ENCODE results near the gene BIVM. TPM values are rescaled to one million over a fixed set of nuclear protein-coding genes. Genes with fewer than 3 reads are reported as not detected.

Gene BIVM
- total RNA-seq, 4 donors from 2014 or later = 16.2 to 19.5 (median 16.7) TPM

DNA sequence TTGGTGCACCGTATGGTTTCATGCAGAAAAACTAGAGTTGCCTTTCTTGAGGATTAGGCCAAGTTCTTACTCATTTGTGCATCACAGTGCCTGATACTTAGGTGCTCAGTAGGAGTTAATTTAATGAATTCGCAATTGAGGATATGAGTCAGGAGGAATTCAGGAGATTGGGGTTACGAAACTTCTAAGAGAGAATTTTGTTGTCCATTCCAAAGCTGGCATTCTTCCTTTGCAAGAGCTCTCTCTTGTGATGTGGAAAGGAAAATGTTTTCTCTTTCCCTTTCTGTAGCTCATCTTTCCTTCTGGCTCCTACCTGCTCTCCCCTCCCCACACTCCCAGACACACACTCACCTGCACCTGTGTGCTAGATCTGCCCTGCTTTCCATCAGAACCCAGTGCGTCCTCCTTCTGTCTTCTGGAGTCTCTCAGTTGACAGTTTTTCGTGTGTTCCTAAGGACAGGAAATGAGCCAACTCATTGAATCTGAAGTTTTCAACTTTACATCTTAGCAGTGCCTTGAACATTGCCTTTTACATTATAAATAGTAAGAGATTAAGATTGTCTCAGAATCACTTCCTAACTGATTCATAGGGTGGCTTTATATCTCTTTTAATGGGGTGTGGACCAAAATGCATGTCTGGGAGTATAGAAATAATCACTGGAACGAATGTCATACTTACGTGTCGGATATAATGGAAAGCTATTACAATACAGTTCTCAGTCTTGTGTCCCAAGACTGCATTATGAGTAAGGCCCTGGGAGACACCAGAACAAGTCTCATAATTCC lies 27.2 kb downstream of the BIVM start:
- Histone ChIP-seq H3K27me3 (no peaks in the 10 kb centered on the region), H3K36me3 (peaks cover 11 to 87% (median 57%) of the 10 kb centered on the region in 4 donors), H3K4me3 (no peak overlapping the region), H3K27ac (replicated peaks in 1 of 4) (no peak overlapping the region), H3K4me1 (no peaks in the 10 kb centered on the region), H3K9me3 (no peaks in the 10 kb centered on the region)
- no peak for TF ChIP-seq EP300 (IDR thresholded peaks at IDR 0.05)
- no peak for TF ChIP-seq POLR2AphosphoS5 (IDR thresholded peaks at IDR 0.05)
- no peak for TF ChIP-seq CTCF (IDR thresholded peaks at IDR 0.05)
- no peak for TF ChIP-seq POLR2A (IDR thresholded peaks at IDR 0.05; ENCODE audit: low read depth)
- DNase-seq (ENCODE audit: extremely low spot score) = no peak
- 74% methylated on average over 8 of the region's 8 CpGs for WGBS
- intact Hi-C loops (cut with DNase I) = no loop called here

DNA sequence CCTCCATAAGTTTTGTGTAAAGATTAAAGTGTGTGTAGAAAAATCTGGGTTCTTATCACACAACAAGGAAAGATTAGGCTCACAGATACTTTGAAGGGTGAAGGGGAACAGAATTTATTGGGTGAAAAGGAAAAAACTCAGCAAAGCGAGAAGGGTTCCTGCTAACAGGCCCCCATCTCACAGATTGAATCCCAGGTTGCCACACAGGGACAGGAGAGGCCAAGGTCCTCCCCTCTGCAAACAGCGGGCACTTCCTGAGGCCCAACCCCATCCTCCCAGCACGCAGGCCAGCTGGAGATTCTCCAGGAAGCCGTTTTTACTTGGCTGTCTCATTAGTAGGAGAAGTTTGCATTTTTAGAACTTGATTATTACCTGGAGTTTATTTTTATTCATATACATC lies 31.7 kb downstream of the BIVM start:
- H3K36me3 ChIP-seq = peaks cover 12 to 77% (median 60%) of the 10 kb centered on the region in 4 donors
- intact Hi-C loops (cut with DNase I) = no loop called here
- 41% methylated on average over 4 of the region's 4 CpGs for WGBS

GRCh38 chr13:102836471-102836870 lies 37.6 kb downstream of the BIVM start:
- no peak for DNase-seq (ENCODE audit: extremely low spot score)
- H3K9me3 ChIP-seq = no peaks in the 10 kb centered on the region
- H3K4me1 ChIP-seq = no peaks in the 10 kb centered on the region
- WGBS = 93% methylated on average over 4 of the region's 4 CpGs
- no peak overlapping the region for H3K4me3 ChIP-seq
- TF ChIP-seq POLR2A (IDR thresholded peaks at IDR 0.05; ENCODE audit: low read depth) = no peak
- no peak for TF ChIP-seq EP300 (IDR thresholded peaks at IDR 0.05)
- TF ChIP-seq CTCF (IDR thresholded peaks at IDR 0.05) = no peak
- TF ChIP-seq POLR2AphosphoS5 (IDR thresholded peaks at IDR 0.05) = no peak
- H3K27ac ChIP-seq (replicated peaks in 1 of 4) = no peak overlapping the region
- peaks cover 12 to 86% (median 60%) of the 10 kb centered on the region in 4 donors for H3K36me3 ChIP-seq
- intact Hi-C loops (cut with DNase I) = no loop called here
- no peaks in the 10 kb centered on the region for H3K27me3 ChIP-seq

More for the DNA sequence above, 31.7 kb downstream of the BIVM start:
- Histone ChIP-seq H3K9me3 (no peaks in the 10 kb centered on the region), H3K4me3 (no peak overlapping the region), H3K4me1 (no peaks in the 10 kb centered on the region), H3K27ac (replicated peaks in 1 of 4) (no peak overlapping the region), H3K27me3 (no peaks in the 10 kb centered on the region)
- no peak for TF ChIP-seq EP300 (IDR thresholded peaks at IDR 0.05)
- no peak for TF ChIP-seq CTCF (IDR thresholded peaks at IDR 0.05)
- TF ChIP-seq POLR2AphosphoS5 (IDR thresholded peaks at IDR 0.05) = no peak
- no peak for TF ChIP-seq POLR2A (IDR thresholded peaks at IDR 0.05; ENCODE audit: low read depth)
- no peak for DNase-seq (ENCODE audit: extremely low spot score)

DNA sequence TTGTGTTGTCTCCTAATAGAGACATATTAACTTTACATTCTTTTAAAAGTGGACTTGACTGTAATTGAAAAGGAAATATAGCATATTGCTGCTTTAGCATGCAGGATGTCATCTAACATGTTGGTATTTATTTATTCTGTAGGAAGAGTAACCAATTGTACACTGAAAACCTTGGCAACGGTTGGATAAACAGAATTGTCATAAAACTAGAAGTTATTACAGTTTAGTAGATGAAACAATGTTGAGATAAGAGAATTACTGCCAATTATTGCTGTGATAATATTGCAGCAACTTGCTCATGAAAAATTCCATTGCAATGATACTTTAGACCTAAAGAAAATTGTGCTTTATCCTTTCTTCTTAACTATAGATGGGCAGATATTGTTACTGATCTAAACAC lies 39.4 kb downstream of the BIVM start:
- WGBS = 70% methylated on average over 1 of the region's 1 CpG
- H3K27ac ChIP-seq (replicated peaks in 1 of 4) = no peak overlapping the region
- no peak for TF ChIP-seq EP300 (IDR thresholded peaks at IDR 0.05)
- TF ChIP-seq CTCF (IDR thresholded peaks at IDR 0.05) = no peak
- intact Hi-C loops (cut with DNase I) = no loop called here
- no peaks in the 10 kb centered on the region for H3K9me3 ChIP-seq
- H3K27me3 ChIP-seq = no peaks in the 10 kb centered on the region
- no peak overlapping the region for H3K4me3 ChIP-seq
- no peaks in the 10 kb centered on the region for H3K4me1 ChIP-seq
- H3K36me3 ChIP-seq = peaks cover 12 to 75% (median 54%) of the 10 kb centered on the region in 4 donors
- no peak for DNase-seq (ENCODE audit: extremely low spot score)

- Histone ChIP-seq H3K9me3 (no peaks in the 10 kb centered on the region), H3K27ac (replicated peaks in 1 of 4) (no peak overlapping the region), H3K36me3 (peaks cover 12 to 68% (median 50%) of the 10 kb centered on the region in 4 donors), H3K4me1 (no peaks in the 10 kb centered on the region), H3K27me3 (no peaks in the 10 kb centered on the region), H3K4me3 (no peak overlapping the region)
- intact Hi-C loops (cut with DNase I) = no loop called here
- DNase-seq (ENCODE audit: extremely low spot score) = no peak
- TF ChIP-seq POLR2AphosphoS5 (IDR thresholded peaks at IDR 0.05) (no peak), POLR2A (IDR thresholded peaks at IDR 0.05; ENCODE audit: low read depth) (no peak), EP300 (IDR thresholded peaks at IDR 0.05) (no peak), CTCF (IDR thresholded peaks at IDR 0.05) (no peak)
- 37% methylated on average over 4 of the region's 4 CpGs for WGBS
These were observed 40.1 kb downstream of the BIVM start for GRCh38 chr13:102838982-102839381.

Data from esophagus muscularis mucosa (tissue), 4 donors.